Stomach (tissue), 9 donors: Measurements from ENCODE around the gene CPNE6. TPM values are rescaled to one million over a fixed set of nuclear protein-coding genes. Genes with fewer than 3 reads are reported as not detected.
A peak's percentile ranks its signal among the peaks of the same experiment; 100 is the strongest.
"Not testable (repeated sequence)": the region's sequence is repeated elsewhere in the genome, so short reads cannot be mapped to it uniquely, and the experiment has no call there.

Source experiments
- DNase-seq, 2 donors: peaks; one replicate each; pipeline versions ENCODE4 v3.0.0 to v3.0.0-alpha.2; 2013 to 2019
- H3K27ac ChIP-seq, 5 donors: fragments of 200-600 bp in 4 of 5; sonication (generic) in 4 of 5; one replicate each; pipeline ENCODE4 v1.5.1; 2013 to 2019; ENCODE audit warnings: mild to moderate bottlenecking in 1 of 5, moderate library complexity in 1 of 5
- H3K27me3 ChIP-seq, 3 donors: fragments of 200-600 bp; sonication (generic); one replicate each; pipeline ENCODE4 v1.5.1; 2017 to 2019; ENCODE audit warnings: mixed run types in 1 of 3
- H3K36me3 ChIP-seq, 4 donors: fragments of 200-600 bp; sonication (generic); 1 replicate in 3 of 4; 2 replicates in 1 of 4; pipeline ENCODE4 v1.5.1; 2016 to 2019
- H3K4me1 ChIP-seq, 4 donors: fragments of 200-600 bp; sonication (generic); one replicate each; pipeline ENCODE4 v1.5.1; 2016 to 2019
- H3K4me3 ChIP-seq, 4 donors: fragments of 200-600 bp; sonication (generic) in 3 of 4; one replicate each; pipeline ENCODE4 v1.5.1; 2016 to 2019; ENCODE audit warnings: mild to moderate bottlenecking in 1 of 4
- H3K9me3 ChIP-seq, 4 donors: fragments of 200-600 bp; sonication (generic); one replicate each; pipeline ENCODE4 v1.5.1; 2016 to 2019
- EP300 ChIP-seq: sonication (generic); formaldehyde crosslinking; IDR thresholded peaks from one replicate; pipeline ENCODE4 v1.6.1; 2017; ENCODE audit warnings: antibody characterized with exemption
- POLR2A ChIP-seq, 4 donors: fragments of 450-650 bp; IDR thresholded peaks; one replicate each; pipeline ENCODE4 v1.6.1; 2016; ENCODE audit warnings: antibody characterized with exemption in 4 of 4, control low read depth in 2 of 4, mild to moderate bottlenecking in 1 of 4, moderate library complexity in 1 of 4
- POLR2AphosphoS5 ChIP-seq, 3 donors: sonication (generic); formaldehyde crosslinking; IDR thresholded peaks; one replicate each; pipeline ENCODE4 v1.6.1; 2016; ENCODE audit warnings: antibody characterized with exemption in 3 of 3
- WGBS, 5 donors: extraction: QIAGEN DNeasy Blood & Tissue Kit in 3 of 5; methylation state at CpG; one replicate each; pipeline versions ENCODE4 v1.1.5 to v1.1.7; 2013 to 2018; 5-methylcytosine and 5-hydroxymethylcytosine counted together
- intact Hi-C: fragments of 100-400 bp; cut with DNase I; formaldehyde crosslinking; loops from one replicate; pipeline ENCODE4 v1.15.1; 2023; ENCODE audit warnings: low total_unique reads
- polyA plus RNA-seq, 3 donors: library from polyadenylated mRNA; stranded (reverse); fragments of 200-250 nt; gene quantifications; one replicate each; pipeline ENCODE4 v1.2.3, GENCODE V29; 2013
- total RNA-seq, 5 donors: library from RNA; depleted of rRNA; stranded (reverse); fragments of >200 nt; gene quantifications; one replicate each; pipeline versions ENCODE4 v1.1.0 to v1.2.3, GENCODE V29; 2014 to 2016
- TF ChIP-seq, protein P1 (sequence below), 7 experiments: fragments of 450-650 bp in 4 of 7; fragments of 200-600 bp in 3 of 7; sonication (generic) in 3 of 7; IDR thresholded peaks; one replicate each; pipeline ENCODE4 v1.5.1; 2016 to 2019; ENCODE audit warnings: antibody characterized with exemption in 7 of 7, control low read depth in 2 of 7, mild to moderate bottlenecking in 1 of 7
- donor health status: healthy with polysubstance abuse.
- donor health status: Bipolar disorder and iron deficiency.
- donor health status: healthy.

The CPNE6 gene
- total and polyA plus RNA-seq, 8 donors = 0.12 to 0.25 TPM; not detected in 6

DNA sequence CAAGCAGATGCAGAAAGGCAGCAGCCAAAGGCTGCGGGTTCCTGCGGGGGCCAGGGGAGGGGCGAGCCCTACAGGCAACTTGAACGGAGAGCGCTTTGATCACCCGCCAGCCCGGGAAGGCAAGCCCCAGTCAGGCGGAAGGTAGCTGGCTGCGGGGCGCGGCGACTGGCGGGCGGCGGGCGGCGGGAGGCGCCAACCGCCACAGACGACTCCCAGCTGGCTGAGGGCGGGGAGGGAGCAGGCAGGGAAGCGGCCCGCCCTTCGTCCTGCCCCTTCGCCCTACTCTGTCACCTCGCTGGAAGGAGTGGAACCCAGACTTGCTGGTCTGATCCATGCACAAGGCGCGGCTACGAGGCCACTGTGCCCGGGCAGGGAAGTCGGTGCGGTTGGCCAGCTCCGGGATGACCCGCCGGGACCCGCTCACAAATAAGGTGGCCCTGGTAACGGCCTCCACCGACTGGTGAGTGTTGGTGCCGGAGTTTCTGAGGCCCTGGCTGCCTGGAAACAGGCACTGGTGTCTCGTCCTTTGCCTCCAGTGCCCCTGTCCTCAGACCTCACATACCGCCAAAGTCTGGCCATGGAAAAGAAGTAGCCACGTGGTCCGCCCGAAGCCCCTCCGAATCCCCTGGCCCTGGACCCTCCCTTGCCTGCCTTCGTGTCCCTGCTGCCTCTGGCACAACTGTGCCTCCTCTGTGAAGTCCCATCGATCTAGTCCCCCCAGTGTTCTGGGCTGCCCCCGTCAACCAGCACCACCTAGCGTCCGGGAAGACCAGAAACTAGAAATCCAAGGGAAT lies 35.0 kb upstream of the CPNE6 start:
- WGBS, 5 donors = 0 to 1% (median 0%) methylated on average over 38 to 50 of the region's 50 CpGs
- peaks cover 0 to 11% (median 0%) of the 10 kb centered on the region in 4 donors for H3K9me3 ChIP-seq
- intact Hi-C loops = loop anchor here (10.0 kb wide), 1 partner anchor 62 kb away; no protein-coding TSS in a partner anchor
- DNase-seq = peak; percentile 90 to 95
- no peak for TF ChIP-seq EP300
- TF ChIP-seq, protein P1, sequence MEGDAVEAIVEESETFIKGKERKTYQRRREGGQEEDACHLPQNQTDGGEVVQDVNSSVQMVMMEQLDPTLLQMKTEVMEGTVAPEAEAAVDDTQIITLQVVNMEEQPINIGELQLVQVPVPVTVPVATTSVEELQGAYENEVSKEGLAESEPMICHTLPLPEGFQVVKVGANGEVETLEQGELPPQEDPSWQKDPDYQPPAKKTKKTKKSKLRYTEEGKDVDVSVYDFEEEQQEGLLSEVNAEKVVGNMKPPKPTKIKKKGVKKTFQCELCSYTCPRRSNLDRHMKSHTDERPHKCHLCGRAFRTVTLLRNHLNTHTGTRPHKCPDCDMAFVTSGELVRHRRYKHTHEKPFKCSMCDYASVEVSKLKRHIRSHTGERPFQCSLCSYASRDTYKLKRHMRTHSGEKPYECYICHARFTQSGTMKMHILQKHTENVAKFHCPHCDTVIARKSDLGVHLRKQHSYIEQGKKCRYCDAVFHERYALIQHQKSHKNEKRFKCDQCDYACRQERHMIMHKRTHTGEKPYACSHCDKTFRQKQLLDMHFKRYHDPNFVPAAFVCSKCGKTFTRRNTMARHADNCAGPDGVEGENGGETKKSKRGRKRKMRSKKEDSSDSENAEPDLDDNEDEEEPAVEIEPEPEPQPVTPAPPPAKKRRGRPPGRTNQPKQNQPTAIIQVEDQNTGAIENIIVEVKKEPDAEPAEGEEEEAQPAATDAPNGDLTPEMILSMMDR (IDR thresholded peaks at IDR 0.05) = peak in 4 of 7 experiments; percentile 31 to 74 (median 68)
- TF ChIP-seq POLR2A (IDR thresholded peaks at IDR 0.05) = no peak
- peak in 2 of 3 donors; percentile 6 to 61 for TF ChIP-seq POLR2AphosphoS5 (IDR thresholded peaks at IDR 0.05)
- H3K27me3 ChIP-seq = no peaks in the 10 kb centered on the region
- no peaks in the 10 kb centered on the region for H3K36me3 ChIP-seq
- peak overlapping the region; percentile 51 to 67 (median 56) for H3K4me3 ChIP-seq
- H3K4me1 ChIP-seq = peaks cover 10 to 44% (median 22%) of the 10 kb centered on the region in 4 donors
- peak overlapping the region; percentile 89 to 95 (median 90) for H3K27ac ChIP-seq

DNA sequence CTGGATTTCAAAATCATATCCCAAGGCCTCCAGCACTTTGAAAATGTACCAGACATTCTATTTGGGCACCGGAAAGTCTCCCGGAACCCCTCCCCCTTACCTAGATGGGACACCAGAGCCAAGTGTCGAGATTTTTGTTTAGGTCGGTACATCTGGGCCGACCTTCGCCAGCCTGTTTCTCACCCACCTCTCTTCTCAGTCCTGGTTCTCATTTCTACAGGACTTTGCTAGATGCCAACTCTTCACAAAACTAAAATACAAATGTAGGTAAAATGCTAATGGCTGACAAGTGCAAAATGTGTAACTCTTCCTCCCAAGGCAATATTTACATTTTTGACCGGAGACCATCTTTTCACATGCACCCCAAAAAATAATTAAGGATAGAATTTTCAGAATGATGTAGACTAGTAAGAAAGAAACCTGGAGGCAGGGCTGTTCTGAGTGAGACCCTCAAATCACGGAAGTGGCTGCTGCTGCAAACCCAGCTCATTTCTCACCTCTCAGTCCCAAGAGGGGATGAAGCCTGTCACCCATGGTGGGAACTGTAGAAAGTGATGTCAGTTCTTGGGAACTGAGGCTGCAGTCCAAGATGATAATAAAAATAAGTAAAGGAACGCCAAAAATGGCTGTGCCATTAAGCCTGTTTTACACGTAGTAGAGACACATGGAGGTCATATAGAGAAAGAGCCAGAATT lies 34.3 kb upstream of the CPNE6 start:
- not testable (repeated sequence) for H3K36me3 ChIP-seq, H3K27me3 ChIP-seq, DNase-seq, H3K9me3 ChIP-seq
- WGBS, 5 donors = 39 to 46% (median 43%) methylated on average over 10 of the region's 10 CpGs
- Histone ChIP-seq H3K4me1 (peaks cover 10 to 44% (median 22%) of the 10 kb centered on the region in 4 donors), H3K4me3 (peak overlapping the region; percentile 51 to 67 (median 56)), H3K27ac (peak overlapping the region; percentile 89 to 95 (median 90))
- intact Hi-C loops = loop anchor here (10.0 kb wide), 1 partner anchor 62 kb away; no protein-coding TSS in a partner anchor

DNA sequence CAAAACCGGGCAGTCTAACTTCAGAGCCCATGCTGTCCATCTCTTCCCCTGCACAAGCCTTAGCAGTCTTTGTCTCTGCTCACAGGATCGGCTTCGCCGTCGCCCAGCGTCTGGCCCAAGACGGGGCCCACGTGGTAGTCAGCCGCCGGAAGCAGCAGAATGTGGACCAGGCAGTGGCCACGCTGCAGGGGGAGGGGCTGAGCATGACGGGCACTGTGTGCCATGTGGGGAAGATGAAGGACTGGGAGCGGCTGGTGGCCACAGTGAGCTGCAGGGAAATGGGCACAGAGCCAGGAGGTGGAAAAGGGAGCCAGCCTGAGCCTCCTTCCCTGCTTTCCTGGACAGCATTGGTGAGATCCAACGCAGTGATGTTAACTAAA lies 33.7 kb upstream of the CPNE6 start:
- TF ChIP-seq POLR2AphosphoS5 (IDR thresholded peaks at IDR 0.05) = no peak
- H3K27me3 ChIP-seq = no peaks in the 10 kb centered on the region
- no peaks in the 10 kb centered on the region for H3K36me3 ChIP-seq
- intact Hi-C loops = loop anchor here (10.0 kb wide), 1 partner anchor 63 kb away; no protein-coding TSS in a partner anchor
- H3K9me3 ChIP-seq = peaks cover 0 to 2% (median 0%) of the 10 kb centered on the region in 4 donors
- H3K4me3 ChIP-seq = no peak overlapping the region
- peak; percentile 14 to 50 for DNase-seq
- WGBS, 5 donors = 60 to 77% (median 65%) methylated on average over 12 to 14 of the region's 14 CpGs
- peaks cover 10 to 43% (median 22%) of the 10 kb centered on the region in 4 donors for H3K4me1 ChIP-seq
- H3K27ac ChIP-seq = no peak overlapping the region

DNA sequence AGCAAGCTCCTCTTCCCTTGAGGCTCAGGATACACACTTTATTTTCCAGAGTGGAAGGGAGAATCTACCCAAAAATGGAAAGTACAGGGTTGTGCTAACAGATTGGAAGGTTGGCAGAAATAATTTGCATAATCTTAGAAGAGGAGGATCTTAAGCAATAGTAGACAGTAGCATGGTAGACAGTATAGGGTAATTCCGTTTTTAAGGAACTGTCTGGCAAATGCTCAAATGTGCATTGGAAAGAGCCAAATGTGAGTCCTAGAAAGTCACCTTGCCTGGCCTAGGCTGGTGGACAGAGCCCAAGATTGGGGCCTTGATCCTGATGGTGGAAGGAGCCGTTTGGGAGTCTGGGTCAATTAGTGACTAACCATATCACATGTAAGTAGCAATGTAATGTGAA lies 32.7 kb upstream of the CPNE6 start:
- peaks cover 10 to 34% (median 22%) of the 10 kb centered on the region in 4 donors for H3K4me1 ChIP-seq
- no peak overlapping the region for H3K4me3 ChIP-seq
- no peaks in the 10 kb centered on the region for H3K27me3 ChIP-seq
- no peaks in the 10 kb centered on the region for H3K36me3 ChIP-seq
- intact Hi-C loops = loop anchor here (10.0 kb wide), 1 partner anchor 64 kb away; no protein-coding TSS in a partner anchor
- no peaks in the 10 kb centered on the region for H3K9me3 ChIP-seq
- WGBS, 5 donors = 79 to 93% (median 85%) methylated on average over 2 of the region's 2 CpGs
- TF ChIP-seq POLR2A (IDR thresholded peaks at IDR 0.05) (no peak), EP300 (no peak)
- TF ChIP-seq, protein P1 (IDR thresholded peaks at IDR 0.05) = no peak
- no peak for DNase-seq
- H3K27ac ChIP-seq = no peak overlapping the region

DNA sequence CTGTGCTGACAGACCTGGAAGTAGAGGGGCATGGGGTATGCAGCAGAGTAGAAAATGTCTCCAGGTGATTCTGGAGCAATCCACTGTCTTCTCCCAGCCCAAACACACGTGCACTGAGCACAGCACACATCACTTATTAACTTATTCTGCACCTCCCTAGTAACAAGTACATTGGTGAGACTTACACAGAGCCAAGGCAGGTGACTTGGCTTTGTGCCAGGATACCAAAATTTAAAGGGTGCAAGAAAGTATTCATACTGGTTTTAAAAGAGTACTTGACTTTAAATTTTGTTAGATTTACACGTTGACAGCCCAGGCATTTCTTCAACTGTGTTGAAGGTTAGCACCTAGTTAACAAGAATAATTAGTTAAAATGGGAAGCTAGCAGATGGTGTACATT lies 30.7 kb upstream of the CPNE6 start:
- whole genome bisulfite sequencing, 5 donors = 31 to 60% (median 51%) methylated on average over 2 of the region's 2 CpGs
- no peaks in the 10 kb centered on the region for H3K9me3 ChIP-seq
- peaks cover 10 to 18% (median 15%) of the 10 kb centered on the region in 4 donors for H3K4me1 ChIP-seq
- TF ChIP-seq EP300 = no peak
- no peak for TF ChIP-seq POLR2AphosphoS5 (IDR thresholded peaks at IDR 0.05)
- no peak for TF ChIP-seq POLR2A (IDR thresholded peaks at IDR 0.05)
- H3K4me3 ChIP-seq = no peak overlapping the region
- H3K27ac ChIP-seq = no peak overlapping the region
- no peak for DNase-seq
- intact Hi-C loops = no loop called here
- H3K36me3 ChIP-seq = no peaks in the 10 kb centered on the region
- H3K27me3 ChIP-seq = no peaks in the 10 kb centered on the region
